ENCODE measurements around the gene RNF13. TPM values are rescaled to one million over a fixed set of nuclear protein-coding genes. Genes with fewer than 3 reads are reported as not detected.
"Not testable (repeated sequence)": the region's sequence is repeated elsewhere in the genome, so short reads cannot be mapped to it uniquely, and the experiment has no call there.

The RNF13 gene
- total RNA-seq, 1 experiment from 2014 or later = 63.7 TPM

DNA sequence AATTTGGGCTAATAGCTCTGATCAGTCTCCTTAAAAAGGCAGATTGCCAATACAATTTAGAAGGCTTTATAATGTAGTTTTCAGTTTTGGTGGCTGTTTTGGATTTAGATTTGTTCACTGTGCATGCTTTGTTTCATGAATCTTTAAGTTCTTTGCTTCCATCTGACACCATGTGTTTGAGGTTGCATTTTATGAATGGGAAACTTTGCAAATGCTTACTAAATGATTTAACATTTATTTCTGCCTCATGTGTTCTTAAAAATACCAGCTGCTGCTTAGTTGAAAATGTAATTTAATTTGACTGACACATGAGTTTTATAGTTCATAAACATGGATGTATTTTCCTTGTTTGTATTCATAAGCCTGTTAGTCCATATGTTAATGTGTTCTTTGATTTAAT, 78.6 kb downstream of the RNF13 start:
- DNase-seq (ENCODE audit: extremely low read depth, low read depth) = no peak

DNA sequence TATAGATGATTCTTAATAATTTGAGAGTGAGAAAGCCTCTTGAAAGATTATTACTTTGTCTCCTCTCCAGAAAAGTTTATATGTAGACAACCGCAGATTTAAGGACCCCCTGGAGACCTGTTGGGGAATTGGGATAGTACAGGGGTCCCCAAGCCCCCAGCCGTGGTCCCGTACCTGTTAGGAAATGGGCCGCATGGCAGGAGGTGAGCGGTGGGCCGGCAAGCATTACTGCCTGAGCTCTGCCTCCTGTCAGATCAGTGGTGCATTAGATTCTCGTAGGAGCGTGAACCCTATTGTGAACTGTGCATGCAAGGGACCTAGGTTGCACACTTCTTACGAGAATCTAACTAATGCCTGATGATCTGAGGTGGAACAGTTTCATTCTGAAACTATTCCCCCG, 79.4 kb downstream of the RNF13 start:
- no peak for DNase-seq (ENCODE audit: extremely low read depth, low read depth)

DNA sequence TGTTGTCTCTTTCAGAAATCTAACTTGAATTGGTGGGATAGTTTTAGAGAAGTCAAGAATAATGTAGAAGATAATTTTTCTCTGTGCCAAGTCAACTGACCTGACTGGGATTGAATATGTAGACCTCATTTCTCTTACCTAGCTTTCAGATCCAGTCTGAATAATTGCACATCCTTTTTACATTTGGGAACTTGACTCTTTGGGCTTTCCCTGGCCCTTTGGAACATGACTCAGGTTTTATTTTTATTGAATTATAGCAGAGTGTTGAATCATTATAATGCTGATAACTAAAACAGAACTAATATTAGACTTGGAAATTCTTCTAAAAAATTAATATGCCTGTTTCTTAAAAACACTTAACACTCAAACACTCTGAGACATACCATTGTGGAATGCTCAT, 81.2 kb downstream of the RNF13 start:
- DNase-seq (ENCODE audit: extremely low read depth, low read depth) = no peak

DNA sequence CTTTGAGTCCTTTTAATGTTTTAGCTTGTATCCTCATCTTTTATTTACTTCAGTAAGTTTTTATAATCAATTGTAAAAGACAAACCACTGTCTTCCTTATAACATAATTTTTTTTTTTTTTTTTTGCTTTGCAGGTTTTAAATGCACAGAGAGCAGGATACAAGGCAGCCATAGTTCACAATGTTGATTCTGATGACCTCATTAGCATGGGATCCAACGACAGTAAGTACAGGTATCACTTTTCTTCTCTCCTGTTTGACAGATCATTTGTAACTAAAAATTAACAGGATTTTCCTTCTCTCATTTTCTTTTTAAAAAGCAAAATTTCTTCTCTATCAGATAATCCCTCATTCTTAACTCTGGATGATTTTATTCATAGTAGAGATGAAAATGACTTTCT, 82.3 kb downstream of the RNF13 start:
- DNase-seq (ENCODE audit: extremely low read depth, low read depth) = no peak

DNA sequence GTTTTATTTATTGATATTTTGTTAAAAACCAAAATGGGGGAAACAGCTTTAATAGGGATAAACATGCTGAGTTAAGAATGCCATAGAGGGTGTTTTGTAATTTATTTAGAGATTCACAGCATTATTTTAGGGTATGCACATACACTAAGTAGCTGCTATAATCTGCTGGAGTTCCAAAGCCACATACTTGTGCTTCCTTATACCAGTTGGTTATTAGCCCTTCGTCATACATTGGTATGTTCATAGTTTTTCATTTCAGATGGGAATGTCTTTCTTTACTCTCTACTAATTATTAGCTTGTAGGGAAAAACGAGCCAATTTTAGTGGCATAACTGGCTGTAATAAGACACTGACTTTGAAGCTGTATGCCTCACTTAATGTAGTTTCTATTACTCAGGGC, 82.8 kb downstream of the RNF13 start:
- no peak for DNase-seq (ENCODE audit: extremely low read depth, low read depth)

DNA sequence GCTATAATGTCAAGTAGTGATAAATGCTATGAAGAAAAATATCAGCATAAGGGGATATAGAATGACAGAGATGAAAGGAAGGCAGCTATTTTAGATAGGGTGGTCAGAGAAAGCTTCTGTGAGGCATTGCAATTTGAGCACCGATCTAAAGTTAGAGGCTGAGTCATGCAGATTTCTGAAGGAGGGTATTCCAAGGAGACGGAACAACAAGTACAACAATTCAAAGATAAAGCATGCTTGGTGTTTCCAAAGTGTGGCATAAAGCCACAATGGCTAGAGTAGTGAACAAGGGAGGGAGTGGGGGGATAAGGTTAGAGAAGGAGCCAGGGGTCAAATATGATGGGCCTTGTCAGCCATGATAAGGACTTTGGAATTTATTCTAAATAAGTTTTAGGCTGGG, 85.8 kb downstream of the RNF13 start:
- DNase-seq (ENCODE audit: extremely low read depth, low read depth) = no peak

DNA sequence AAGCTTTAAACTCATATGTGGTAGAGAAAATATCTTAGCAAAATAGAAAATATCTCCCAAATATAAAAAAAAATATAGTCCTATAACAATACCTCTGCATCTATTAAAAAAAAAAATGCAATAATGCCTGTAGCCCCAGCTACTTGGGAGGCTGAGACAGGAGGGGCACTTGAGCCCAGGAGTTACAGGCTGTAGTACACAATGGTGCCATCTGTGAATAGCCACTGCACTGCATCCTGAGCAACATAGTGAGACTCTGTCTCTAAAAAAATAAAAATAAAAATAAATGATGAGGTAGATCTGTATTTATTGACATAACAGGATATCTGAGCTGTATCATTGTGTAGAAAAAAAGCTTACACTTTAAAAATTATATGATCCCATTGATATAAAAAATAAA, 87.3 kb downstream of the RNF13 start:
- DNase-seq (ENCODE audit: extremely low read depth, low read depth) = no peak

DNA sequence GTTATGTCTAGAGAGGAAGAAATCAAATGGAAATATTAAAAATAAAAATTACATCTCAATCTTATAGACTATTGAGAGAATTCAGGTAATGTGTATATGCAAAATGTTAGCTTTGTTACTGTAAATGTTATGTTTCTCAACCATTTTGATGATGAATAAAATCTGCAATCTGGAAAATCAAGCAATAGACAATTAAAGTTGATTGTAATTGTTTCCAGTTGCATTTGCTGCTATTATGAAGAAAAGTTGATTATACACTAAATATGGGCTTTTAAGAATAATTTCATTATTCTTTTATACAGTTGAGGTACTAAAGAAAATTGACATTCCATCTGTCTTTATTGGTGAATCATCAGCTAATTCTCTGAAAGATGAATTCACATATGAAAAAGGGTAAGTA, 88.8 kb downstream of the RNF13 start:
- no peak for DNase-seq (ENCODE audit: extremely low read depth, low read depth)

DNA sequence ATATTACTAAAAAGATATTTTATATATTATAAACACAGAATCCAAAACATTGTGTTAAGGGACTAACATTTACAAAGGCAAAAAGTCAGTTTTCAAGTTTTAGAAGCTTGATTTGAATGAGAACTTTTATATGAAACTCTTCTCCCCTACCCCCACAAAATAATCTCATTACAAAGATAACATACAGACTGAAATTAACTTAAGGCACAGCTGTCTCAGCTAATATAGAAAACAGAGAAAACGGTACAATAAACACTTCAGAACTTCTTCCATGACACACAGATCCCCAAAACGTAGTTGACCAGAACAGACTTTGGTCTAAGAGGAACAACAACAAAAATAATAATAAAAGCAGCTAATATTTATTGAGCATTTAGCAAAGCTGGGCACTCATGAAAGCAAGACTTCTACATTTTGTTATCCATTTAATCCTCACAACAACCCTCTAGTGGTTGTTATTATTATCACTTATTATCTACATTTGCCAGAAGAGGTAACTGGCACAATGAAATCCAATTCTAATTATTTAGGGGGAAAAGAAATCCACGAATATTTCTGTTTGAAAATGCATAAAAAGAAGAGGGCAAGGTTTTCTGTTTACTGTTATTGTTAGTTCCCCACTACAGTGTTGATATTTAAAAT, 89.6 kb downstream of the RNF13 start:
- DNase-seq (ENCODE audit: extremely low read depth, low read depth) = no peak

DNA sequence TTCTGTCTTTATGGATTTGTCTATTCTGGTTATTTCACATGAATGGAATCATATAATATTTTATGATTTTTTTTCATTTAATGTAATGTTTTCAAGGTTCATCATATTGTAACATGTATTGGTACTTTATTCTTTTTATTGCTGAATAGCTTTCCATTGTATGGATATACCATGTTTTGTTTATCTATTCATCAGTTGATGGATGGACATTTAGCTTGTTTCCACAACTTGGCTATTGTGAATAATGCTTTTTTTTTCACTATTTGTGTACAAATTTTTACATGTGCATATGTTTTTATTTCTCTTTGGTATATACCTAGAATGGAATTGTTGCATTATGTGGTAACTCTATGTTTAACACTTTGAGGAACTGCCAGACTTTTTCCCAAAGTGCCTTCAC, 93.0 kb downstream of the RNF13 start:
- no peak for DNase-seq (ENCODE audit: extremely low read depth, low read depth)

DNA sequence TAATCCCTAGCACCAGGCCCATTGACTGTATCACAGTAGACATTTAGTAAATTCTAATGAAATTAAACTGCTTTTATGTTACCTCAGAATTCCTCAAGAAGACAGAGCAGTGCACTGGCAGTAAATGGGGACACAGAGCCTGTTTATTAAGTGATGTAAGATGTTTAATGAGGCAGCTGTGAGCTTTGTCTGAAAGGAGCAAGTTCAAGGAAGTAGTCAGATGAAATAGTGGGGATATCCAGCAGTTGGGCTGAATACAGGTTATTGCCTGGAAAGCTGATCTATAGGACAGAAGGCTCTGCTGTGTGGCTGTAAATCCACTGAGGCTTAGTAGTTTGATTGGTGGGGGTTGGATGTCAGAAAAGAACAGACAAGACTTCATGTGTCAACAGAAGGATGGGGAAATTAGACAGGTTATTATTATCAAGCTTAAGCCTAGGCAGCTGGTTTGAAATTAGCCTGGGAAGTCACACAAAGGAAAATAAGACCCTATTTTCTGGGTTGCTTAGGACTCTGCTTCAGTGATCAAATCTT, 95.5 kb downstream of the RNF13 start:
- no peak for DNase-seq (ENCODE audit: extremely low read depth, low read depth)

DNA sequence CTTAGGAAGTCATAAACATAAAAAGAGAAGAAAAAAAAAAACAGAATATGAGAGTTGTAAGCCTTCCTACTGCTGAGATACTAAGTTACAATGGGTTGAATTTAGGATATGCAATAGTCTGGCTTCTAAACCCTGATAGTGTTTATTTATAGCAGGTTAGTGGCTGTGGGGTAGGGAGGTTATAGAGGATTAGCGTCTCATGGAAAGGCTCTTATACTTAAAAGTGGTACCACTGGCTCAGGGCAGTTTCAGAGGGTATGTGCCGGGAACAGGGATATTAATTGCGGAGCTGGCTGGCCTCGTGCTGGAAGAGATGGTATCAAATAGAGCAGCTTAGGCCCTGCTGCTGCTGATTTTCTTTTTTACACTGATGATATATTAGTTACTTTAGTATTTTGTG, 96.9 kb downstream of the RNF13 start:
- no peak for DNase-seq (ENCODE audit: extremely low read depth, low read depth)

DNA sequence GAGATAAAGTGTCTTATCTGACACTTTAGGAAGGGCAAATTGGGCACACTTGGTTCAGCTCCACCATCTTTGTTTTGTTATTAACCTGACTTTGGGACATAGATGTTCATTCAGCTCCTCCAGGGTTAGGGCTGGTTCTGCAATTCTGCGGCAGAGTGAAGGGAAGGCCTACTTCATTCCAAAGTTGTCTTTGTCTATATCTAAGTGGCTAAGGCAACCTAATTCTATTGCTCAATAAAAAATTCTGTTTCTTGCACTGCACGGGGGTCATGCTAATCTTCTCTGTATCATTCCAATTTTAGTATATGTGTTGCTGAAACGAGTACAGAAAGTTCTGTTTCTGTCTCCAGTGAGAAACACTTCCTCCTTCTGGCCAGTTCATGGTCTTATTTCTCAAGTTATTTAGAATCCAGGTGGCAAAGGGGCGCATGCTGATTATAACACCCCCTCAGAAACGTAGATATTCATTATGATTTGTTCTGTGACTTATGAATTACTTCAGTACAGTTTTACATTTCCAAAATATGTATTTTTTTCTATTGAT, 104.2 kb downstream of the RNF13 start:
- DNase-seq (ENCODE audit: extremely low read depth, low read depth) = no peak

DNA sequence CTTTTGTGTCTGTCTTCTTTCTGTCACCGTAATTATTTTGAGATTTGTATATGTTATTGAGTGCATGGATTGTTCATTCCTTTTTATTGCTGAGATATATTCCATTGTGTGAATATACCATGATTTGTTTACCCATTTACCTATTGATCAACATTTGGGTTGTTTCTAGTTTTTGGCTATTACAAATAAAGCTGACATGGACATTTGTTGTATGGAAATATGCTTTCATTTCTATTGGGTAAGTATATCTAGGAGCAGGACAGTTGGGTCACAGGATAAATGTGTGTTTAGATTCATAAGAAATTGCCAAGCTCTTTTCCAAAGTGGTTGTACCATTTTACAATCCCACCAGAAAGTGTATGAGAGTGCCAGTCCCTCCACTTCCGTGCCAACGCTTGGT, 106.5 kb downstream of the RNF13 start:
- no peak for DNase-seq (ENCODE audit: extremely low read depth, low read depth)

DNA sequence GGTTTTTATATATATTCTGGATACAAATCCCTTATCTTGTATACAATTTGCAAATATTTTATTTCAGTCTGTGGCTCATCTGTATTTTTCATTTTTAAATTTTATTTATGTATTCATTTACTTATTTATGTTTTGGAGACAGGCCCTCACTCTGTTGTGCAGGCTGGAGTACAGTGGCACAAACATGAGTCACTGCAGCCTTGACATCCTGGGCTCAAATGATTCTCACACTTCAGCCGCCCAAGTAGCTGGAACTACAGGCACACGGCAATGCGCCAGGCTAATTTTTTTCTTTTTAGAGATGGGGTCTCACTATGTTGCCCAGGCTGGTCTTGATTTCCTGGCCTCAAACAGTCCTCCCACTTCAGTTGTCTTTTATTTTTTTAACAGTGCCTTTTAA, 107.1 kb downstream of the RNF13 start:
- DNase-seq (ENCODE audit: extremely low read depth, low read depth) = no peak

DNA sequence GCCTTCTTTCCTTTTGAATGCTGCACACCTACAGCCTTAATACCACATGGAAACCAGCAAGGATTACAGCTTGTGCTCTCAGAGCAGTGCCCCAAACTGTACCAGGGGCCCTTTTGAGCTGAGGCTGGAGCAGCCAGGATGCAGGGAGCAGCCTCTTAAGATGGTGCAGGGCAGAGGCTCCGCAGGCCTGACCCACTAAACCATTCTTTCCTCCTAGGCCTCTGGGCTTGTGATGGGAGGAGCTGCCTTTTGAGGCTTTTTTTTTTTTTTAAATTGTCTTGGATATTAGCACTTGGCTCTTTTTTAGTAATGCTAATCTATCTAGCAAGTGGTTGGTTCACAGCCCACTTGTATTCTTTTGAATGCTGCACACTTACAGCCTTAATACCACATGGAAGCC, 120.0 kb downstream of the RNF13 start:
- DNase-seq (ENCODE audit: extremely low read depth, low read depth) = no peak

DNA sequence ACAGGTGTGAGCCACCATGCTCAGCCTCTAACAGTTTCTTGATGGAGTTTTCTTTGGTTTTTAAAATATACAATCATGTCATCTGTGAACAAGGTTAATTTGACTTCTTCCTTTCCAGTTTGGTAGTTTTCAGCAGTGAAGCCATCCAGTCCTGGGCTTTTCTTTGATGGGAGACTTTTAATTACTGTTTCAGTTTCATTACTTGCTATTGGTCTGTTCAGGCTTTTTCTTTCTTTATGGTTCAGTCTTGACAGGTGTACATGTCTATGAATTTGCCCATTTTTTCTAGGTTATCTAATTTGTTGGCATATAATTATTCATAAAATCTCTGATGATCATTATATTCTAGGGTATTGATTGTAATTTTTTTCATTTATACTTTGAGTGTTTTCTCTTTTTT, 120.8 kb downstream of the RNF13 start:
- no peak for DNase-seq (ENCODE audit: extremely low read depth, low read depth)

DNA sequence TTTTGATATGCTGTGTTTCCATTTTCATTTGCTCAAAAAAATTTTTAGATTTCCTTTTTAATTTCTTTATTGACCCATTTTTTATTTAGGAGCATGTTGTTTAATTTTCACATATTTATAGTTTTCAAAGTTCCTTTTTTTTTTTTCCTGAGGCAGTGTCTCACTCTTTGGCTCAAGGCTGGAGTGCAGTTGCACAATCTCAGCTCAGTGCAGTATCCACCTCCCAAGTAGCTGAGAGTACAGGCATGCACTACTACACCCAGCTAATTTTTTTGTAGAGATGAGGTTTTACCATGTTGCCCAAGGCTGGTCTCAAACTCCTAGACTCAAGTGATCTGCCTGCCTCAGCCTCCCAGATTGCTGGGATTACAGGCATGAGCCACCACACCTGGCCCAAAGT, 121.5 kb downstream of the RNF13 start:
- no peak for DNase-seq (ENCODE audit: extremely low read depth, low read depth)

DNA sequence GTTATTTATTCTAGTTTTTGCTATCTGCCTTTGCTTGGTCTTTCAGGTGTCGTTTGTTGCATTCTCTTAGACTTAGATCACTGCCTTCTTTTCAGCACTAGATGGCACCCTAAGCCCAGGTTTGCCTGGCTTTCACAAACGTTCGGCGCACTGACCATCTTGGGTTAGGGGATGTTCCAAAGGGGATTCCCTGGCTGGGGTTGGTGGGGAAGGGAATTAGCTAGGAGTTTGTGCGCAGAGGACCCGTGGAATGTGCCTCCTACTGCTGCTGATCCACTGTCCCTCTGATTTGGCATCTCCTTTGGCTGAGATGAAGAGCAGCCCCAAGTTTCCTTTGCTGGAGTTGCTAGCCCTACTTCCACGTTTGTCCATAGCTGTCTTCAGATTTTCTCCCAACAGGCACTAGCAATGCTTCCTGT, 123.8 kb downstream of the RNF13 start:
- DNase-seq (ENCODE audit: extremely low read depth, low read depth) = peak; percentile 46

DNA sequence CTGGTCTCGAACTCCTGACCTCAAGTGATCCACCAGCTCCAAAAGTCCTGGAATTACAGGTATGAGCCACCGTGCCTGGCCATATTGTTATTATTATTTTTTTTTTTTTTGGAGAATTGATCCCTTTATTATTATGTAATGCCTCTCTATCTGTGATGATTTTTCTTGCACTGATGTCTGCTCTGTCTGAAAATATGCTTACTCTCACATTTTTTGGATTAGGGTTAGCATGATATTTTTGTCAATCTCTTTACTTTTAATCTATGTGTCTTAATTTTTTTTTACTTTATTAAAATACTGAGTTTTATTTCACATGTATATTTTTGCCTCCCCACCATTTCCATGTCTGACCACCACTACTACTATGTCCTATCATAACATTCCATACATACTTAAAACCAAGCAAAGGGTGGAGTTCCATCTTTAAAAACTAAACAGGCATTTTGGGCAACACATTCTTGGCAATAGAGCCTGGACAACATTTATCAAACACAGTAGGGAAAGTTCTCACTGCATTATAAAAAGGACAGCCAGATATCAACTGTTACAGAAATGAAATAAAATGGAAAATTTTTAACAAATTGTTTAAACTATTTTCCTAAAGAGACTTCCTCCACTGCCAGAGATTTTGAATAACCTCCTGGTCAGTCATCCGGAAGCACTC, 125.5 kb downstream of the RNF13 start:
- DNase-seq (ENCODE audit: extremely low read depth, low read depth) = not testable (repeated sequence)

DNA sequence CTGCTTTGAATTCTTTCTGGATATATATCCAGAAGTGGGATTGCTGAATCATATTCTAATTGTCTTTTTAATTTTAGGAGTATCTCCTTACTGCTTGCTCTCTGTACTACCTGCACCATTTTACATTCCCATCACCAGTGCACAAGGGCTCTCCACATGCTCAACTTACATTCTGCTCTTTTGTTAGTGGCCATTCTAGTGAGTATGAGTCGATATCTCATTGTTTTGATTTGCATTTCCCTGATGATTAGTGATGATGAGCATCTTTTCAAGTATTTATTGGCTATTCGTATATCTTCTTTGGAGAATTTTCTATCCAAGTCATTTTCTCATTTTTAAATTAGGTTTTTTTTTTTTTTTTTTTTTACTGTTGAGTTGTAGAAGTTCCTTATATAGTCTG, 128.2 kb downstream of the RNF13 start:
- no peak for DNase-seq (ENCODE audit: extremely low read depth, low read depth)

DNA sequence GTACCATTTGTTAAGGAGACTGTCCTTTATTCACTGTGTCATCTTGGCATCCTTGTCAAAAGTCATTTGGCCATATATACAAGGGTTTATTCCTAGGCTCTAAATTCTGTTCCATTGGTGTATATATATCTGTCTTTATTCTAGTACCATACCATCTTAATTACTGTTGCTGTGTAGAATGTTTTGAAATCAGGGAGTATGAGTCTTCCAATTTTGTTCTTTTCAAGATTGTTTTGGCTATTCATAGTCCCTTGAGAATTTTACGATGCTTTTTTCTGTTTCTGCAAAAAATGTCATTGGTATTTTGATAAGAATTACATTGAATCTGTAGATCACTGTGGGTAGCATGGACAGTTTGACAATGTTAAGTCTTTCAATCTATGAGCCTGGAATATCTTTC, 128.9 kb downstream of the RNF13 start:
- DNase-seq (ENCODE audit: extremely low read depth, low read depth) = no peak

All from NCI-H460 (cell line).